HEK293 (cell line): ENCODE data around the gene LDLRAP1.

Experiments
- ELK4 ChIP-seq: IDR thresholded peaks from 2 replicates; pipeline ENCODE4 v1.6.1; 2011; ENCODE audit warnings: mild to moderate bottlenecking, low read depth, low read length, borderline replicate concordance
- KLF7 ChIP-seq: fragments of 450-650 bp; formaldehyde crosslinking; IDR thresholded peaks from 2 replicates; pipeline ENCODE4 v1.5.1; 2016; ENCODE audit warnings: missing biosample characterization, missing genetic modification characterization, borderline replicate concordance
- REST ChIP-seq: fragments of 450-650 bp; formaldehyde crosslinking; IDR thresholded peaks from 2 replicates; pipeline ENCODE4 v1.5.1; 2016; ENCODE audit warnings: missing biosample characterization, missing genetic modification characterization
- ZBTB21 ChIP-seq: fragments of 450-650 bp; formaldehyde crosslinking; IDR thresholded peaks from 2 replicates; pipeline ENCODE4 v1.5.1; 2017; ENCODE audit warnings: missing biosample characterization, missing genetic modification characterization
- ZNF18 ChIP-seq: fragments of 450-650 bp; formaldehyde crosslinking; IDR thresholded peaks from 2 replicates; pipeline ENCODE4 v1.5.1; 2016; ENCODE audit warnings: missing biosample characterization, missing genetic modification characterization
- ZNF350 ChIP-seq: fragments of 450-650 bp; formaldehyde crosslinking; IDR thresholded peaks from 2 replicates; pipeline ENCODE4 v1.5.0; 2017; ENCODE audit warnings: missing biosample characterization, mild to moderate bottlenecking, missing genetic modification characterization
- ZNF366 ChIP-seq: fragments of 450-650 bp; formaldehyde crosslinking; conservative IDR thresholded peaks from 2 replicates; pipeline ENCODE4 v1.5.1; 2016; ENCODE audit warnings: missing biosample characterization, missing genetic modification characterization
- TF ChIP-seq, protein P1 (sequence below): fragments of 450-650 bp; formaldehyde crosslinking; IDR thresholded peaks from 2 replicates; pipeline ENCODE4 v1.5.1; 2016; ENCODE audit warnings: missing biosample characterization, missing genetic modification characterization

DNA sequence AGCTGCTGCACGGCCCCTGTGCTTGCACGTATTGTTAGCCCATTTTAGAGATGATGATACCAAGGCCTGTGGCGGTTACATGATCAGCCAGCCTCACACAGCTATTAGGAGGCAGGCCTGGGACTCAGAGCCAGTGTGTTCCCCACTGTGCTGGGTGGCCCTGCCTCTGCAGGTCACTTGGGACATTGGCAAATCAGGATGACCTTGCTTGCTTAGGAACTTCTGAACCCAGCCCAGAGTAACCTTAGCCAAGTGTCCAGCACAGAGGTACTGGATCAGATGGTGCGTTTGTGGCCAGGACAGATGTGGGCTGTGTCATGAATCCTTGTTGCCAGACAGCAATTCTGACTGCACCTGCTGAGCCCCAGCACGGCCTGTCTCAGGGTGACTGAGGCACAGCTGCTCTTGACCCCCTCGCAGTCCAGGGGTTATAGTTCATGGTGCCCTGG lies 28.1 kb downstream of the LDLRAP1 start:
- no peak for TF ChIP-seq ELK4
- TF ChIP-seq KLF7 (tag by site-specific recombination) = no peak
- TF ChIP-seq REST (tag by site-specific recombination) = no peak
- no peak for TF ChIP-seq ZNF366 (tag by site-specific recombination)
- no peak for TF ChIP-seq ZBTB21
- TF ChIP-seq ZNF350 (tag by site-specific recombination) = no peak
- TF ChIP-seq, protein P1, sequence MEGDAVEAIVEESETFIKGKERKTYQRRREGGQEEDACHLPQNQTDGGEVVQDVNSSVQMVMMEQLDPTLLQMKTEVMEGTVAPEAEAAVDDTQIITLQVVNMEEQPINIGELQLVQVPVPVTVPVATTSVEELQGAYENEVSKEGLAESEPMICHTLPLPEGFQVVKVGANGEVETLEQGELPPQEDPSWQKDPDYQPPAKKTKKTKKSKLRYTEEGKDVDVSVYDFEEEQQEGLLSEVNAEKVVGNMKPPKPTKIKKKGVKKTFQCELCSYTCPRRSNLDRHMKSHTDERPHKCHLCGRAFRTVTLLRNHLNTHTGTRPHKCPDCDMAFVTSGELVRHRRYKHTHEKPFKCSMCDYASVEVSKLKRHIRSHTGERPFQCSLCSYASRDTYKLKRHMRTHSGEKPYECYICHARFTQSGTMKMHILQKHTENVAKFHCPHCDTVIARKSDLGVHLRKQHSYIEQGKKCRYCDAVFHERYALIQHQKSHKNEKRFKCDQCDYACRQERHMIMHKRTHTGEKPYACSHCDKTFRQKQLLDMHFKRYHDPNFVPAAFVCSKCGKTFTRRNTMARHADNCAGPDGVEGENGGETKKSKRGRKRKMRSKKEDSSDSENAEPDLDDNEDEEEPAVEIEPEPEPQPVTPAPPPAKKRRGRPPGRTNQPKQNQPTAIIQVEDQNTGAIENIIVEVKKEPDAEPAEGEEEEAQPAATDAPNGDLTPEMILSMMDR (tag by site-specific recombination) = no peak
- no peak for TF ChIP-seq ZNF18 (tag by site-specific recombination)
